Loucy (cell line): ENCODE results near the gene CTRB1.

Experiments
- H2AFZ ChIP-seq: fragments of 200-600 bp; sonication (generic); 2 replicates; pipeline ENCODE4 v1.6.0; 2016; ENCODE audit warnings: antibody characterized with exemption, mild to moderate bottlenecking, low read length, moderate library complexity
- H3F3A ChIP-seq: fragments of 200-600 bp; 2 replicates; pipeline ENCODE4 v1.6.0; 2016; ENCODE audit warnings: antibody characterized with exemption, low read depth, mild to moderate bottlenecking
- H3K27me3 ChIP-seq: fragments of 200-600 bp; sonication (generic); 2 replicates; pipeline ENCODE4 v1.6.1; 2014; ENCODE audit warnings: low read length, mild to moderate bottlenecking; ENCODE audit not compliant: insufficient read depth, poor library complexity, severe bottlenecking
- H3K36me3 ChIP-seq: fragments of 200-600 bp; sonication (generic); 2 replicates; pipeline ENCODE4 v1.6.1; 2016; ENCODE audit warnings: low read length; ENCODE audit not compliant: insufficient read depth
- H3K4me1 ChIP-seq: fragments of 200-600 bp; sonication (generic); 2 replicates; pipeline ENCODE4 v1.5.1; 2014; ENCODE audit warnings: low read length, mild to moderate bottlenecking; ENCODE audit not compliant: insufficient read depth, poor library complexity, severe bottlenecking
- H3K4me2 ChIP-seq: fragments of 200-600 bp; sonication (generic); 2 replicates; pipeline ENCODE4 v1.6.0; 2014; ENCODE audit warnings: antibody characterized with exemption, low read length, low read depth, mild to moderate bottlenecking; ENCODE audit not compliant: poor library complexity, severe bottlenecking
- H3K4me3 ChIP-seq: fragments of 200-600 bp; sonication (generic); 2 replicates; pipeline ENCODE4 v1.5.1; 2014; ENCODE audit warnings: low read length, mild to moderate bottlenecking, mixed read lengths; ENCODE audit not compliant: poor library complexity, severe bottlenecking
- H3K79me2 ChIP-seq: fragments of 200-600 bp; sonication (generic); 2 replicates; pipeline ENCODE4 v1.6.1; 2014; ENCODE audit warnings: low read length; ENCODE audit not compliant: insufficient read depth
- H3K9ac ChIP-seq: fragments of 200-600 bp; sonication (generic); 2 replicates; pipeline ENCODE4 v1.6.0; 2014; ENCODE audit warnings: mild to moderate bottlenecking, low read depth, low read length, moderate library complexity; ENCODE audit not compliant: poor library complexity, severe bottlenecking
- H3K9me2 ChIP-seq: fragments of 200-600 bp; sonication (generic); replicated peaks from 2 replicates; pipeline ENCODE4 v1.6.1; 2016; ENCODE audit warnings: low read depth, low read length, mixed read lengths
- H3K9me3 ChIP-seq: fragments of 200-600 bp; sonication (generic); 2 replicates; pipeline ENCODE4 v1.6.1; 2014; ENCODE audit warnings: mild to moderate bottlenecking, antibody characterized with exemption, low read length, low read depth; ENCODE audit not compliant: insufficient read depth
- H4K20me1 ChIP-seq: fragments of 200-600 bp; sonication (generic); 2 replicates; pipeline ENCODE4 v1.6.0; 2014; ENCODE audit warnings: antibody characterized with exemption, low read length, mild to moderate bottlenecking; ENCODE audit not compliant: insufficient read depth, poor library complexity, severe bottlenecking
- CTCF ChIP-seq: fragments of 200-600 bp; sonication (generic); conservative IDR thresholded peaks from 2 replicates; pipeline ENCODE4 v1.5.1; 2014; ENCODE audit warnings: mild to moderate bottlenecking, antibody characterized with exemption, low read length
- EZH2phosphoT487 ChIP-seq: fragments of 200-600 bp; IDR thresholded peaks from 2 replicates; pipeline ENCODE4 v1.6.1; 2018; ENCODE audit warnings: antibody characterized with exemption, mild to moderate bottlenecking, moderate library complexity, borderline replicate concordance

The CTRB1 gene

GRCh38 chr16:75224306-75225082 is 5.7 kb downstream of the CTRB1 start:
- no peaks in the 10 kb centered on the region for H3K27me3 ChIP-seq
- no peak overlapping the region for H3K4me3 ChIP-seq
- H3K9me2 ChIP-seq, result no peaks in the 10 kb centered on the region
- no peak overlapping the region for H3K4me2 ChIP-seq
- H2AFZ ChIP-seq, result no peak overlapping the region
- no peaks in the 10 kb centered on the region for H3K9me3 ChIP-seq
- no peaks in the 10 kb centered on the region for H3K79me2 ChIP-seq
- TF ChIP-seq CTCF (no peak), EZH2phosphoT487 (no peak)
- H3K9ac ChIP-seq, result no peak overlapping the region
- no peaks in the 10 kb centered on the region for H3K36me3 ChIP-seq
- no peaks in the 10 kb centered on the region for H3F3A ChIP-seq
- H3K4me1 ChIP-seq, result no peaks in the 10 kb centered on the region
- H4K20me1 ChIP-seq, result no peaks in the 10 kb centered on the region

DNA sequence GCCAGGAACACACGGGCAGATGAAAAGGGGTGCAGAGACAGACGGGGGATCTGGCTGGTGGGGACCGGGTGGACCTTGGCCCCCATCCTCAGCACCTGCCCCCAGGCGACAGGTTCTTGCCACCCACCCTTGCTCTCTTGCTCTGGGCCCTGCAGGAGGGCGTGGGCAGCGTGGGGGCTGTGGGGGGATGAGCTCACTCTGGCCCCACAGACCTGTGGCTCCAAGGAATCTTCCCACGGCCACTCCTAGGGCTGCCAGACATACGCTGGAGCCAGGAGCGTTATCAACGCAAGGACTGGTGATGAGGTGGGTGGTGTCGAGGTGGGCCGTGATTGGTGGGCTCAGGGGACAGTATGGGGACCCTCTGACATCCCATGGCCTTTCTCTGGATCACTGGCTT is 6.3 kb downstream of the CTRB1 start:
- Histone ChIP-seq H3K4me2 (no peak overlapping the region), H3K4me3 (no peak overlapping the region)

DNA sequence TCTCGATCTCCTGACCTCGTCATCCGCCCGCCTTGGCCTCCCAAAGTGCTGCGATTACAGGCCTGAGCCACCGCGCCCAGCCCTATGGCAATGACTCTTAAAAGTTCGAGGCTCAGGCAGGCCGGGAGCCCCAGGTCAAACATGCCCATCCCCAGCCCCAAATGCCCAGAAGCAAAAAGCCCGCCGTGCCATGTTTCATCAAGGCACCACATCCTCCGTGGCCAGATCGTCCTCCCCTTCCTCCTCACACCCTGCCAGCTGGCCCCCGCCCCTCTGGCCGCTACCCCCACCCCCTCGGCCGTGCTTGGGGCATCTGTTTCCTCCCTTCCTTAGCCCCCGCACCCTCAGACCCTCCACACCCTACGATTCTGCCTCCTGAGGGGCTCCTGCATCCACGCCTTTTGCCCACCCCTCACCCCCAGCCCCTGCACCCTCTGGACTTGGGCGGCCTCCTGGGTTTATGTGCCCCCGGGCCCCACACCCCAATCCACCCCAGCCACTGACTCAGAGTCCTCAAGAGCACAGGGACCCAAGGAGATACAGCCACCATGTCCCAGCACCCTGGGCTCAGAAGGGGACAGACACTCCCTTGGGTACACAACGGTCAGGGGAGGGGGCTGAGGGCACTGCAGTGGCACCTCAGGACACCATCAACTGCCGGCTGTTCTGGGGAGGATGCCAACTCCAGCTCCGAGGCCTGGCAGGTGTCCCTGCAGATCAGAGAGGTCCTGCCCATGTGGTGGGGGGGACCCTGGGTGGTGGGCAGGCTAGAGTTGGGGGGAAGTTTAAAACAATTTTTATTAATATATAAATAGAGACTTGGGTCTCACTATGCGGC is 7.1 kb downstream of the CTRB1 start:
- Histone ChIP-seq H3K9me3 (no peaks in the 10 kb centered on the region), H4K20me1 (no peaks in the 10 kb centered on the region), H2AFZ (no peak overlapping the region), H3K4me1 (no peaks in the 10 kb centered on the region), H3K9ac (no peak overlapping the region), H3K36me3 (no peaks in the 10 kb centered on the region), H3K4me2 (no peak overlapping the region), H3K27me3 (no peaks in the 10 kb centered on the region), H3K9me2 (no peaks in the 10 kb centered on the region), H3K4me3 (no peak overlapping the region), H3K79me2 (no peaks in the 10 kb centered on the region), H3F3A (no peaks in the 10 kb centered on the region)
- no peak for TF ChIP-seq EZH2phosphoT487
- no peak for TF ChIP-seq CTCF

More for the DNA sequence above, 6.3 kb downstream of the CTRB1 start:
- no peaks in the 10 kb centered on the region for H3K4me1 ChIP-seq
- no peaks in the 10 kb centered on the region for H3K9me3 ChIP-seq
- no peaks in the 10 kb centered on the region for H3K27me3 ChIP-seq
- no peak for TF ChIP-seq CTCF
- TF ChIP-seq EZH2phosphoT487, result no peak
- no peaks in the 10 kb centered on the region for H3K79me2 ChIP-seq
- no peak overlapping the region for H2AFZ ChIP-seq
- no peak overlapping the region for H3K9ac ChIP-seq
- no peaks in the 10 kb centered on the region for H4K20me1 ChIP-seq
- H3K36me3 ChIP-seq, result no peaks in the 10 kb centered on the region
- H3K9me2 ChIP-seq, result no peaks in the 10 kb centered on the region
- no peaks in the 10 kb centered on the region for H3F3A ChIP-seq
